H9 (cell line): ENCODE data around the gene PPM1H. TPM values are rescaled to one million over a fixed set of nuclear protein-coding genes. Genes with fewer than 3 reads are reported as not detected.

Experiments
- DNase-seq: peaks from one replicate; pipeline ENCODE4 v3.0.0-alpha.2; 2017
- H2AFZ ChIP-seq: one replicate; pipeline ENCODE4 v1.6.1; 2013; ENCODE audit warnings: mild to moderate bottlenecking, low read length, control low read depth, moderate library complexity
- H2AK5ac ChIP-seq: 2 replicates; pipeline ENCODE4 v1.6.1; 2013; ENCODE audit warnings: low read length, control low read depth, mixed read lengths; ENCODE audit not compliant: insufficient read length
- H2BK120ac ChIP-seq: one replicate; pipeline ENCODE4 v1.6.1; 2013; ENCODE audit warnings: low read depth, mild to moderate bottlenecking, low read length, control low read depth, inconsistent platforms; ENCODE audit not compliant: poor library complexity, severe bottlenecking
- H2BK12ac ChIP-seq: 2 replicates; pipeline ENCODE4 v1.6.1; 2013; ENCODE audit warnings: low read length, control low read depth, mixed read lengths, low read depth; ENCODE audit not compliant: insufficient read length
- H2BK15ac ChIP-seq: 2 replicates; pipeline ENCODE4 v1.6.1; 2013; ENCODE audit warnings: low read depth, low read length, control low read depth
- H2BK20ac ChIP-seq: one replicate; pipeline ENCODE4 v1.6.1; 2013; ENCODE audit warnings: low read depth, mild to moderate bottlenecking, low read length, control low read depth, inconsistent platforms; ENCODE audit not compliant: poor library complexity, severe bottlenecking
- H2BK5ac ChIP-seq: 2 replicates; pipeline ENCODE4 v1.6.1; 2013; ENCODE audit warnings: low read length, control low read depth, mixed read lengths; ENCODE audit not compliant: insufficient read length
- H3K14ac ChIP-seq: 2 replicates; pipeline ENCODE4 v1.6.1; 2013; ENCODE audit warnings: low read length, control low read depth; ENCODE audit not compliant: insufficient read depth
- H3K18ac ChIP-seq: 2 replicates; pipeline ENCODE4 v1.6.1; 2013; ENCODE audit warnings: low read depth, mild to moderate bottlenecking, mixed read lengths, low read length, control low read depth; ENCODE audit not compliant: insufficient read length
- H3K23ac ChIP-seq: 2 replicates; pipeline ENCODE4 v1.6.1; 2013; ENCODE audit warnings: low read length, control low read depth, mixed read lengths, low read depth; ENCODE audit not compliant: insufficient read length
- H3K23me2 ChIP-seq: 2 replicates; pipeline ENCODE4 v1.6.1; 2013; ENCODE audit warnings: low read depth, mild to moderate bottlenecking, mixed read lengths, low read length, control low read depth; ENCODE audit not compliant: insufficient read length, poor library complexity, severe bottlenecking
- H3K27ac ChIP-seq: 2 replicates; pipeline ENCODE4 v1.5.1; 2013; ENCODE audit warnings: low read length, control low read depth, mixed read lengths, low read depth; ENCODE audit not compliant: insufficient read length
- H3K27me3 ChIP-seq: 2 replicates; pipeline ENCODE4 v1.6.1; 2013; ENCODE audit warnings: low read length, control low read depth, inconsistent platforms; ENCODE audit not compliant: insufficient read depth
- H3K4ac ChIP-seq: 2 replicates; pipeline ENCODE4 v1.6.1; 2013; ENCODE audit warnings: low read depth, mild to moderate bottlenecking, control low read depth, inconsistent platforms, low read length, moderate library complexity
- H3K4me1 ChIP-seq: 2 replicates; pipeline ENCODE4 v1.6.1; 2013; ENCODE audit warnings: low read length, control low read depth, inconsistent platforms; ENCODE audit not compliant: insufficient read depth
- H3K4me2 ChIP-seq: 2 replicates; pipeline ENCODE4 v1.6.1; 2013; ENCODE audit warnings: low read length, control low read depth, mixed read lengths; ENCODE audit not compliant: insufficient read length, insufficient read depth
- H3K56ac ChIP-seq: 2 replicates; pipeline ENCODE4 v1.6.1; 2013; ENCODE audit warnings: low read depth, mild to moderate bottlenecking, mixed read lengths, low read length, control low read depth; ENCODE audit not compliant: insufficient read length
- H3K79me1 ChIP-seq: 2 replicates; pipeline ENCODE4 v1.6.1; 2013; ENCODE audit warnings: low read depth, mild to moderate bottlenecking, moderate library complexity, low read length, control low read depth, inconsistent platforms; ENCODE audit not compliant: insufficient read depth, poor library complexity, severe bottlenecking
- H3K79me2 ChIP-seq: 2 replicates; pipeline ENCODE4 v1.6.1; 2013; ENCODE audit warnings: low read length, control low read depth, inconsistent platforms; ENCODE audit not compliant: insufficient read depth
- H3K9ac ChIP-seq: 2 replicates; pipeline ENCODE4 v1.6.1; 2013; ENCODE audit warnings: low read length, control low read depth, mixed read lengths; ENCODE audit not compliant: insufficient read length; ENCODE audit errors: extremely low read depth
- H3K9me3 ChIP-seq: one replicate; pipeline ENCODE4 v1.6.1; 2013; ENCODE audit warnings: low read depth, low read length, inconsistent platforms; ENCODE audit not compliant: control insufficient read depth
- H3T11ph ChIP-seq: one replicate; pipeline ENCODE4 v1.6.1; 2013; ENCODE audit warnings: mild to moderate bottlenecking, low read length, control low read depth, inconsistent platforms
- H4K20me1 ChIP-seq: one replicate; pipeline ENCODE4 v1.6.1; 2013; ENCODE audit not compliant: control insufficient read depth, insufficient read length, insufficient read depth
- H4K5ac ChIP-seq: 2 replicates; pipeline ENCODE4 v1.6.1; 2013; ENCODE audit warnings: low read depth, mild to moderate bottlenecking, mixed read lengths, low read length, control low read depth; ENCODE audit not compliant: insufficient read length
- H4K8ac ChIP-seq: replicated peaks from 2 replicates; pipeline ENCODE4 v1.6.1; 2013; ENCODE audit warnings: low read length, control low read depth, mixed read lengths, low read depth; ENCODE audit not compliant: insufficient read length
- H4K91ac ChIP-seq: 2 replicates; pipeline ENCODE4 v1.6.1; 2013; ENCODE audit warnings: low read depth, mild to moderate bottlenecking, moderate library complexity, mixed read lengths, low read length, control low read depth; ENCODE audit not compliant: insufficient read length
- H3K27ac Mint-ChIP-seq, 3 experiments: 2 replicates in 2 of 3; 3 replicates in 1 of 3; pipeline ENCODE4 v1.8.0; 2020 to 2021; ENCODE audit warnings: mixed read lengths in 3 of 3, mild to moderate bottlenecking in 1 of 3, moderate library complexity in 1 of 3
- H3K27me3 Mint-ChIP-seq: 2 replicates; pipeline ENCODE4 v1.8.0; 2021; ENCODE audit warnings: low read depth, mild to moderate bottlenecking, moderate library complexity, mixed read lengths
- H3K36me3 Mint-ChIP-seq, 3 experiments: 2 replicates in 2 of 3; 3 replicates in 1 of 3; pipeline ENCODE4 v1.8.0; 2020 to 2021; ENCODE audit warnings: low read depth in 3 of 3, mixed read lengths in 3 of 3; ENCODE audit not compliant: insufficient read depth in 1 of 3
- H3K4me1 Mint-ChIP-seq, 2 experiments: 2 replicates each; pipeline ENCODE4 v1.8.0; 2020; ENCODE audit warnings: mixed read lengths in 2 of 2
- H3K4me3 Mint-ChIP-seq, 2 experiments: 2 replicates in 1 of 2; 3 replicates in 1 of 2; pipeline ENCODE4 v1.8.0; 2020 to 2021; ENCODE audit warnings: mild to moderate bottlenecking in 2 of 2, mixed read lengths in 2 of 2, moderate library complexity in 1 of 2
- H3K9me3 Mint-ChIP-seq, 2 experiments: 2 replicates in 1 of 2; 3 replicates in 1 of 2; pipeline ENCODE4 v1.8.0; 2020; ENCODE audit warnings: mild to moderate bottlenecking in 2 of 2, mixed read lengths in 2 of 2, moderate library complexity in 1 of 2
- WGBS: extraction: QIAGEN DNeasy Blood & Tissue Kit; methylation state at CpG from one replicate; pipeline ENCODE4 v1.1.7; 2013; ENCODE audit warnings: missing lambda C conversion rate, low lambda C conversion rate, mixed read lengths; ENCODE audit not compliant: insufficient read length; ENCODE audit errors: extremely low coverage; 5-methylcytosine and 5-hydroxymethylcytosine counted together
- total RNA-seq: library from RNA; stranded (reverse); gene quantifications from 2 replicates; pipeline ENCODE4 v1.2.1, GENCODE V29; 2021
- TF ChIP-seq, protein P1 (sequence below): fragments of 200-600 bp; sonication (generic); conservative IDR thresholded peaks from 3 replicates; pipeline ENCODE4 v1.8.0; 2021; ENCODE audit warnings: antibody characterized with exemption, mild to moderate bottlenecking

The PPM1H gene
- total RNA-seq, 1 experiment from 2014 or later = 22.1 TPM

DNA sequence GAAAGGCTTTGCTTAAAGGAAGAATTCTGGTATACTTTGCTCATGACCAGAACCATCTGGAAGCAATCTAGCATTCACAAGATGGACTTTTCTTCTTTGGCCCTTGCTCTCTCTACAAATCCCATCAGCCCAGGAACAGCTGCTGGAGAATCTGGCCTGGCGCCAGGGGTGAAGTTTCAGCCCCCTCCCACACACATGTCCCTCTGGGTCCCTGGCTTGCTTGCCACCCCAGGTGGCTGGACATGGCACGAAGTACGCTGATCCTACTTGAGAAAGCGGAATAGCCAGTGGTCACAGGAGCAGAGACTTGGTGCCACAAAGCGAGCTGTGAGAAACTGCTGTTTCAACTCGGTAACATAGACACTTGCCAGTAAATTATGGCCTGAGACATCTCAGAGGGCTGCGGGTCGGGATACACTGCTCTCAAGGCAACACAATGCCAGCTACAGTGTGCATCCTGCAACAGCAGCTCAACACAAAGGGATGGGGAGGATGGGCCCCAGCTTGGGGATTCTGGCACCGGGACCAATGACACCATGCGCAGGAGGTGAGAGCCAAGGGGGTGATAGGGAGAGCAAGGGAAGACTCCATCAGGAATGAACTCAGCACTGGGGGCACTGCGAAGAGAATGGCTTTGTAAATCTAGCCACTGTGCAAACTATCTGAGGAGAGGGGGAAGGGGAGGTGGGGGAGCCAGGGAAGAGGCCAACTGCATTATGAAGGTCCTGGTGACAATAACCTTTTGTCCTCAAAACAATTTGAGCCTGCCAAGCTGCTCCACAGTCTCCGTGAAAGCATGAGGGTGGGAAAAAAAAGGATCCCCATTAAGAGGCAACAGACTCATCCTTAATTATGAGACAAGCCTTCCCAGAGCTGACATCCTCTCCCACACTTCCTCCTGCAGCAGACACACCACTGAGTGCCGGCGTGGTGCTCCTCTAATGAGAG, 219.9 kb downstream of the PPM1H start:
- Histone ChIP-seq H3K27me3 (no peaks in the 10 kb centered on the region), H3K79me1 (no peaks in the 10 kb centered on the region), H3T11ph (no peak overlapping the region), H3K4ac (no peak overlapping the region), H2BK12ac (no peak overlapping the region), H3K18ac (no peak overlapping the region), H2BK5ac (no peak overlapping the region), H3K23me2 (no peaks in the 10 kb centered on the region), H3K23ac (no peak overlapping the region), H3K14ac (peak overlapping the region; percentile 34; the same call in 1 of the 2 replicates), H2AFZ (no peak overlapping the region), H3K4me2 (no peak overlapping the region), H4K91ac (no peak overlapping the region), H3K9ac (no peak overlapping the region), H2BK15ac (no peak overlapping the region), H3K9me3 (no peaks in the 10 kb centered on the region), H3K4me1 (peaks cover 2% of the 10 kb centered on the region; the same call in 1 of the 2 replicates), H2BK120ac (no peak overlapping the region), H3K79me2 (no peaks in the 10 kb centered on the region), H2BK20ac (no peak overlapping the region), H4K8ac (no peak overlapping the region), H4K20me1 (no peaks in the 10 kb centered on the region), H3K27ac (no peak overlapping the region), H3K56ac (no peak overlapping the region), H2AK5ac (no peak overlapping the region), H4K5ac (peak overlapping the region; percentile 57)
- no peak for DNase-seq
- Mint-ChIP-seq H3K9me3 (no peaks in the 10 kb centered on the region), H3K4me1 (peaks cover 33 to 47% of the 10 kb centered on the region in 2 experiments), H3K27ac (peak overlapping the region in 2 of 3 experiments; percentile 47 to 77; a peak in 4 of 7 replicates), H3K27me3 (no peaks in the 10 kb centered on the region), H3K4me3 (no peak overlapping the region), H3K36me3 (peaks cover 0 to 7% (median 0%) of the 10 kb centered on the region in 3 experiments; a peak in 4 of 7 replicates)
- TF ChIP-seq, protein P1, sequence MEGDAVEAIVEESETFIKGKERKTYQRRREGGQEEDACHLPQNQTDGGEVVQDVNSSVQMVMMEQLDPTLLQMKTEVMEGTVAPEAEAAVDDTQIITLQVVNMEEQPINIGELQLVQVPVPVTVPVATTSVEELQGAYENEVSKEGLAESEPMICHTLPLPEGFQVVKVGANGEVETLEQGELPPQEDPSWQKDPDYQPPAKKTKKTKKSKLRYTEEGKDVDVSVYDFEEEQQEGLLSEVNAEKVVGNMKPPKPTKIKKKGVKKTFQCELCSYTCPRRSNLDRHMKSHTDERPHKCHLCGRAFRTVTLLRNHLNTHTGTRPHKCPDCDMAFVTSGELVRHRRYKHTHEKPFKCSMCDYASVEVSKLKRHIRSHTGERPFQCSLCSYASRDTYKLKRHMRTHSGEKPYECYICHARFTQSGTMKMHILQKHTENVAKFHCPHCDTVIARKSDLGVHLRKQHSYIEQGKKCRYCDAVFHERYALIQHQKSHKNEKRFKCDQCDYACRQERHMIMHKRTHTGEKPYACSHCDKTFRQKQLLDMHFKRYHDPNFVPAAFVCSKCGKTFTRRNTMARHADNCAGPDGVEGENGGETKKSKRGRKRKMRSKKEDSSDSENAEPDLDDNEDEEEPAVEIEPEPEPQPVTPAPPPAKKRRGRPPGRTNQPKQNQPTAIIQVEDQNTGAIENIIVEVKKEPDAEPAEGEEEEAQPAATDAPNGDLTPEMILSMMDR = no peak
- no CpG with 5 or more reads among the region's 14 CpGs for WGBS
